Ammon's horn (tissue), 1 donor: ENCODE data around the gene ADCY3.

Experiments
- DNase-seq: peaks from one replicate; pipeline ENCODE4 v3.0.0-alpha.2; 2016; ENCODE audit warnings: low spot score

Gene ADCY3

GRCh38 chr2:24874035-24874434 lies 46.0 kb downstream of the ADCY3 start:
- DNase-seq: no peak

- no peak for DNase-seq
Observed at GRCh38 chr2:24873619-24874018, 46.4 kb downstream of the ADCY3 start.

GRCh38 chr2:24872344-24873115 lies 47.5 kb downstream of the ADCY3 start:
- no peak for DNase-seq

- DNase-seq: no peak
Observed at GRCh38 chr2:24871852-24872333, 48.1 kb downstream of the ADCY3 start.

- no peak for DNase-seq
Observed at GRCh38 chr2:24870891-24871705, 48.9 kb downstream of the ADCY3 start.

GRCh38 chr2:24870440-24870839 lies 49.6 kb downstream of the ADCY3 start:
- DNase-seq: no peak

GRCh38 chr2:24866946-24867345 lies 53.1 kb downstream of the ADCY3 start:
- DNase-seq: no peak

GRCh38 chr2:24863641-24864040 lies 56.4 kb downstream of the ADCY3 start:
- DNase-seq: no peak

GRCh38 chr2:24861500-24861899 lies 58.5 kb downstream of the ADCY3 start:
- no peak for DNase-seq

GRCh38 chr2:24860631-24861030 lies 59.4 kb downstream of the ADCY3 start:
- DNase-seq: no peak

- DNase-seq: no peak
Observed at GRCh38 chr2:24859968-24860600, 60.0 kb downstream of the ADCY3 start.

GRCh38 chr2:24858996-24859395 lies 61.0 kb downstream of the ADCY3 start:
- no peak for DNase-seq

- no peak for DNase-seq
Observed at GRCh38 chr2:24857746-24858145, 62.3 kb downstream of the ADCY3 start.

- no peak for DNase-seq
Observed at GRCh38 chr2:24856791-24857211, 63.2 kb downstream of the ADCY3 start.

- no peak for DNase-seq
Observed at GRCh38 chr2:24855726-24856125, 64.3 kb downstream of the ADCY3 start.

GRCh38 chr2:24855022-24855622 lies 64.9 kb downstream of the ADCY3 start:
- no peak for DNase-seq

GRCh38 chr2:24853996-24854395 lies 66.0 kb downstream of the ADCY3 start:
- no peak for DNase-seq

GRCh38 chr2:24853046-24853445 lies 67.0 kb downstream of the ADCY3 start:
- no peak for DNase-seq

- DNase-seq: no peak
Observed at GRCh38 chr2:24852431-24853020, 67.5 kb downstream of the ADCY3 start.

- no peak for DNase-seq
Observed at GRCh38 chr2:24852026-24852425, 68.0 kb downstream of the ADCY3 start.

- no peak for DNase-seq
Observed at GRCh38 chr2:24850944-24851343, 69.1 kb downstream of the ADCY3 start.

- DNase-seq: no peak
Observed at GRCh38 chr2:24845691-24846090, 74.3 kb downstream of the ADCY3 start.
